Small intestine (tissue), 7 donors: ENCODE measurements around the gene ANKRA2. TPM values are rescaled to one million over a fixed set of nuclear protein-coding genes. Genes with fewer than 3 reads are reported as not detected.

Experiments used
- DNase-seq, 2 donors: peaks; one replicate each; pipeline versions ENCODE4 v3.0.0 to v3.0.0-alpha.2; 2013
- FAIRE-seq: peaks from 2 replicates; lab custom pipeline; 2012; peaks lifted over from hg19 to GRCh38; lab: Jason Lieb, UNC
- H3K27ac ChIP-seq, 3 donors: one replicate each; pipeline ENCODE4 v1.5.1; 2013; ENCODE audit warnings: low read length in 2 of 3, mild to moderate bottlenecking in 2 of 3, control low read depth in 1 of 3, inconsistent platforms in 1 of 3, low read depth in 1 of 3, moderate library complexity in 1 of 3
- H3K27me3 ChIP-seq, 3 donors: one replicate each; pipeline ENCODE4 v1.6.1; 2013; ENCODE audit warnings: low read length in 3 of 3, inconsistent platforms in 1 of 3; ENCODE audit not compliant: control insufficient read depth in 3 of 3, insufficient read depth in 3 of 3
- H3K36me3 ChIP-seq, 3 donors: one replicate each; pipeline ENCODE4 v1.6.1; 2013; ENCODE audit warnings: low read length in 3 of 3, inconsistent platforms in 1 of 3, low read depth in 1 of 3, mild to moderate bottlenecking in 1 of 3, moderate library complexity in 1 of 3; ENCODE audit not compliant: control insufficient read depth in 3 of 3, insufficient read depth in 2 of 3
- H3K4me1 ChIP-seq, 3 donors: one replicate each; pipeline ENCODE4 v1.6.1; 2013; ENCODE audit warnings: low read length in 2 of 3, inconsistent platforms in 1 of 3, low read depth in 1 of 3, mild to moderate bottlenecking in 1 of 3, moderate library complexity in 1 of 3; ENCODE audit not compliant: control insufficient read depth in 3 of 3, insufficient read depth in 2 of 3
- H3K4me3 ChIP-seq, 3 donors: one replicate each; pipeline ENCODE4 v1.5.1; 2013; ENCODE audit warnings: low read length in 3 of 3, control low read depth in 1 of 3, inconsistent platforms in 1 of 3, low read depth in 1 of 3, mild to moderate bottlenecking in 1 of 3, moderate library complexity in 1 of 3
- H3K9me3 ChIP-seq, 2 donors: one replicate each; pipeline ENCODE4 v1.6.1; 2013; ENCODE audit warnings: low read depth in 1 of 2, low read length in 1 of 2; ENCODE audit not compliant: control insufficient read depth in 2 of 2, insufficient read depth in 1 of 2
- WGBS, 3 donors: extraction: QIAGEN DNeasy Blood & Tissue Kit; methylation state at CpG; one replicate each; pipeline ENCODE4 v1.1.7; 2013; 5-methylcytosine and 5-hydroxymethylcytosine counted together
- polyA plus RNA-seq, 4 donors: library from polyadenylated mRNA; stranded (reverse) in 3 of 4; unstranded in 1 of 4; fragments of 200-250 nt in 3 of 4; fragments of 120-200 nt in 1 of 4; gene quantifications; one replicate each; pipeline versions ENCODE4 v1.2.1 to v1.2.3, GENCODE V29; 2013
- donor health status: healthy with polysubstance abuse.
- donor health status: control.
- donor health status: control.
- donor health status: Bipolar disorder and iron deficiency.
- donor health status: healthy.

The ANKRA2 gene
- polyA plus RNA-seq, 4 donors: 9.2 to 37.9 (median 12.0) TPM

GRCh38 chr5:73542020-73542419 is 23.4 kb downstream of the ANKRA2 start:
- H3K9me3 ChIP-seq: no peaks in the 10 kb centered on the region
- no peaks in the 10 kb centered on the region for H3K36me3 ChIP-seq
- peaks cover 0 to 9% (median 0%) of the 10 kb centered on the region in 3 donors for H3K4me1 ChIP-seq
- no peak overlapping the region for H3K4me3 ChIP-seq
- 58 to 73% (median 63%) methylated on average over 4 of the region's 4 CpGs for WGBS, 3 donors
- FAIRE-seq (no peak), DNase-seq (peak in 1 of 2 donors; percentile 6)
- no peak overlapping the region for H3K27ac ChIP-seq
- H3K27me3 ChIP-seq: no peaks in the 10 kb centered on the region

DNA sequence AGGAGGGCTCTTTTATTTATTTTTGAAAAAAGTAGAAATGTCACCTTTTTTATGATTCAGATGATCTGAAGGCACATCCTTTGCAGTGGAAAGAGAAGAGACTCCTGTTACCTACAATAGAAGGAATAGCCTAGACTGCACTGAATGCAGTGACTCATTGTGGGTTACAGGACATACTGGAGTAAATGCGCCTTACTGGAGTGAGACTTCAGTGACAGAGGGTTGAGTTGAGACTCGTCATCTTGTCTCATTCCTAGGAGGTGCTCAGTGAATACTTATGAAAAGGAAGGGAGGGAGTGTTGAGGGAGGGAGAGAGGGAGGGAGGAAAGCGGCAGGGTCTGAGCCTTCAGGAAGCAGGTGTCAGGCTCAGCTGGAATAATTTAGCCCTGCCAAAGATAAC is 25.2 kb downstream of the ANKRA2 start:
- H3K36me3 ChIP-seq: no peaks in the 10 kb centered on the region
- H3K4me1 ChIP-seq: peaks cover 0 to 9% (median 0%) of the 10 kb centered on the region in 3 donors
- FAIRE-seq (no peak), DNase-seq (no peak)
- peaks cover 0 to 1% of the 10 kb centered on the region in 2 donors for H3K9me3 ChIP-seq
- no peaks in the 10 kb centered on the region for H3K27me3 ChIP-seq
- WGBS, 3 donors: 59 to 77% (median 61%) methylated on average over 3 of the region's 3 CpGs
- H3K4me3 ChIP-seq: no peak overlapping the region
- H3K27ac ChIP-seq: no peak overlapping the region

GRCh38 chr5:73539730-73540129 is 25.7 kb downstream of the ANKRA2 start:
- WGBS, 3 donors: 89 to 97% (median 92%) methylated on average over 2 of the region's 2 CpGs
- Histone ChIP-seq H3K9me3 (peaks cover 0 to 4% of the 10 kb centered on the region in 2 donors), H3K4me1 (peaks cover 0 to 9% (median 0%) of the 10 kb centered on the region in 3 donors), H3K27ac (no peak overlapping the region), H3K36me3 (no peaks in the 10 kb centered on the region), H3K4me3 (no peak overlapping the region), H3K27me3 (no peaks in the 10 kb centered on the region)
- DNase-seq (no peak), FAIRE-seq (no peak)

DNA sequence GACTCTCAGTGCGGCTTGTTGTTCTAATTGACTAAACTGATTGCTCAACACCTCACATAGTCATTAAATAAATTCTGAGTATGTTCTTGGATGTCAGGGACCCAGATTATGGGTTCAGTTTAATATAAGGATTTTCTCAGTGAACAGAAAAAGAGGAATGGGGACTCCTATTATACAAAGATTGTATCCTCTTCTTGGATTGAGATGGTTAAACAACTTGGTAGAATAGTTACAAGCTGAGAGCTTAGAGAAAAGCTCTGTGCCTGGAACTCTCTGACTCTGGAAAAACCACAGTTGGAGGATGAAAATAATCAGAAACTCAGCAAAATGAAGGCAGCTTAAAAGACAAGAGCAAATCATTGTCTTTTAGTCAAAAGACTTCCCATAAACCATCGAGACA is 30.5 kb downstream of the ANKRA2 start:
- peaks cover 0 to 9% of the 10 kb centered on the region in 2 donors for H3K9me3 ChIP-seq
- peaks cover 0 to 4% (median 0%) of the 10 kb centered on the region in 3 donors for H3K27me3 ChIP-seq
- H3K4me1 ChIP-seq: no peaks in the 10 kb centered on the region
- FAIRE-seq: no peak
- H3K4me3 ChIP-seq: no peak overlapping the region
- WGBS, 3 donors: 84 to 92% (median 88%) methylated on average over 2 of the region's 2 CpGs
- no peak for DNase-seq
- H3K27ac ChIP-seq: no peak overlapping the region
- H3K36me3 ChIP-seq: no peaks in the 10 kb centered on the region

GRCh38 chr5:73534011-73534644 is 31.3 kb downstream of the ANKRA2 start:
- no peak overlapping the region for H3K4me3 ChIP-seq
- no peaks in the 10 kb centered on the region for H3K4me1 ChIP-seq
- FAIRE-seq (no peak), DNase-seq (no peak)
- H3K27ac ChIP-seq: no peak overlapping the region
- peaks cover 0 to 9% of the 10 kb centered on the region in 2 donors for H3K9me3 ChIP-seq
- no peaks in the 10 kb centered on the region for H3K36me3 ChIP-seq
- peaks cover 0 to 4% (median 0%) of the 10 kb centered on the region in 3 donors for H3K27me3 ChIP-seq
- WGBS, 3 donors: 81 to 88% (median 84%) methylated on average over 5 of the region's 5 CpGs

DNA sequence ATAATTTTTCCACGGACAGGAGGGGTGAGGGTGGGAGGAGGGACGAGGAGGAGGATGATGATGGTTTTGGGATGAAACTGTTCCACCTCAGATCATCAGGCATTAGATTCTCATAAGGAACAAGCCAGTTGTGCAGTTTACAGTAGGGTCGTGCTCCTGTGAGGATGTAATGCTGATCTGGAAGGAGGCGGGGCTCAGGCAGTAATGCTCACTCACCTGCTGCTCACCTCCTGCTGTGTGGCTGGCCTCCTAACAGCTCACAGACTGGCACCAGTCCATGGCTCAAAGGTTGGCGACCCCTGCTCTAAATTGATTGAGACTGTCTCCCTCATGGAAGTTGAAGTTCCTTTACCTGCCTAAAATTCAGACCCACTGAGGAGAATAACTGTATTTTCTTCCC is 33.2 kb downstream of the ANKRA2 start:
- no peak for DNase-seq
- Histone ChIP-seq H3K36me3 (no peaks in the 10 kb centered on the region), H3K9me3 (peaks cover 0 to 9% of the 10 kb centered on the region in 2 donors), H3K4me1 (no peaks in the 10 kb centered on the region), H3K27ac (no peak overlapping the region), H3K27me3 (peaks cover 0 to 4% (median 0%) of the 10 kb centered on the region in 3 donors), H3K4me3 (no peak overlapping the region)
- 55 to 72% (median 61%) methylated on average over 5 of the region's 5 CpGs for WGBS, 3 donors
- no peak for FAIRE-seq

DNA sequence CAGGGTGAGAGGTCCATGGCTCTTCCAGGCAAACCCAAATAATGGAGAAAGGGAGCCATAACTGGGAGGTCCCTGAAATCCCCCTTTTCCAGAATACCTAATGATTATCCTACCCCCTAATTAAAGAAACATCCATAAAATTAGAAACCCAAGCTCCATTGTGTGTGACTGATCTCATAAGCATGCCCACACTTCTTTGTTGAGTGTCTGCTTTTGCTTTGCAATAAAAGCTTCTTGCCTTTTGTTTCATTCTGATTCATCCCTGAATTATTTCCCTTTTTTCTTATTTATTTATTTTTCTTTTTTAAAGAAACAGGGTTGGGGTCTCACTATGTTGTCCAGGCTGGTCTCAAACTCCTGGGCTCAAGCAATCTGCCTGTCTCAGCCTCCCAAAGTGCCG is 34.1 kb downstream of the ANKRA2 start:
- FAIRE-seq (no peak), DNase-seq (no peak)
- peaks cover 0 to 4% (median 0%) of the 10 kb centered on the region in 3 donors for H3K27me3 ChIP-seq
- no peak overlapping the region for H3K27ac ChIP-seq
- no peak overlapping the region for H3K4me3 ChIP-seq
- 71 to 97% (median 78%) methylated on average over 1 of the region's 1 CpG for WGBS, 3 donors
- H3K36me3 ChIP-seq: no peaks in the 10 kb centered on the region
- no peaks in the 10 kb centered on the region for H3K4me1 ChIP-seq
- H3K9me3 ChIP-seq: peaks cover 0 to 9% of the 10 kb centered on the region in 2 donors

GRCh38 chr5:73529081-73529480 is 36.4 kb downstream of the ANKRA2 start:
- DNase-seq (no peak), FAIRE-seq (no peak)
- WGBS, 3 donors: 79 to 87% (median 81%) methylated on average over 1 of the region's 1 CpG
- H3K27me3 ChIP-seq: peaks cover 0 to 4% (median 0%) of the 10 kb centered on the region in 3 donors
- no peaks in the 10 kb centered on the region for H3K9me3 ChIP-seq
- H3K36me3 ChIP-seq: no peaks in the 10 kb centered on the region
- H3K4me1 ChIP-seq: no peaks in the 10 kb centered on the region
- no peak overlapping the region for H3K27ac ChIP-seq
- H3K4me3 ChIP-seq: no peak overlapping the region

GRCh38 chr5:73528248-73528647 is 37.2 kb downstream of the ANKRA2 start:
- Histone ChIP-seq H3K36me3 (no peaks in the 10 kb centered on the region), H3K9me3 (no peaks in the 10 kb centered on the region), H3K27ac (no peak overlapping the region), H3K27me3 (peaks cover 0 to 4% (median 0%) of the 10 kb centered on the region in 3 donors), H3K4me3 (no peak overlapping the region), H3K4me1 (no peaks in the 10 kb centered on the region)
- no peak for FAIRE-seq
- WGBS, 3 donors: 72 to 90% (median 83%) methylated on average over 3 of the region's 3 CpGs
- DNase-seq: no peak
